Peyer's patch (tissue), 4 donors: Measurements from ENCODE around the gene NCK2. TPM values are rescaled to one million over a fixed set of nuclear protein-coding genes. Genes with fewer than 3 reads are reported as not detected.

Experiments
- DNase-seq, 3 donors: peaks; one replicate each; pipeline ENCODE4 v3.0.0-alpha.2; 2017 to 2019
- H3K27ac ChIP-seq, 4 donors: fragments of 200-600 bp; sonication (generic); one replicate each; pipeline ENCODE4 v1.5.1; 2016 to 2019
- H3K27me3 ChIP-seq, 2 donors: fragments of 200-600 bp; sonication (generic); one replicate each; pipeline ENCODE4 v1.5.1; 2019
- H3K36me3 ChIP-seq, 3 donors: fragments of 200-600 bp; sonication (generic); one replicate each; pipeline ENCODE4 v1.5.1; 2016 to 2019
- H3K4me1 ChIP-seq, 4 donors: fragments of 200-600 bp; sonication (generic); one replicate each; pipeline ENCODE4 v1.5.1; 2016 to 2019
- H3K4me3 ChIP-seq, 4 donors: fragments of 200-600 bp; sonication (generic); 1 replicate in 3 of 4; 2 replicates in 1 of 4; pipeline ENCODE4 v1.5.1; 2016 to 2019; ENCODE audit warnings: mild to moderate bottlenecking in 1 of 4
- H3K9me3 ChIP-seq, 4 donors: fragments of 200-600 bp; sonication (generic); one replicate each; pipeline ENCODE4 v1.5.1; 2016 to 2019; ENCODE audit warnings: mild to moderate bottlenecking in 1 of 4
- CTCF ChIP-seq, 6 experiments: fragments of 450-650 bp in 4 of 6; fragments of 200-600 bp in 2 of 6; sonication (generic) in 1 of 6; IDR thresholded peaks; one replicate each; pipeline ENCODE4 v1.5.1; 2017 to 2019; ENCODE audit warnings: antibody characterized with exemption in 6 of 6, mild to moderate bottlenecking in 3 of 6, moderate library complexity in 1 of 6
- POLR2A ChIP-seq, 2 donors: fragments of 450-650 bp; IDR thresholded peaks; one replicate each; pipeline ENCODE4 v1.5.1; 2017; ENCODE audit warnings: antibody characterized with exemption in 2 of 2, mild to moderate bottlenecking in 2 of 2, moderate library complexity in 2 of 2
- total RNA-seq, 4 donors: library from RNA; depleted of rRNA; stranded (reverse); fragments of >200 nt; gene quantifications; one replicate each; pipeline ENCODE4 v1.1.0, GENCODE V29; 2016

The NCK2 gene
- total RNA-seq, 4 donors from 2014 or later = 58.6 to 94.5 (median 85.8) TPM

DNA sequence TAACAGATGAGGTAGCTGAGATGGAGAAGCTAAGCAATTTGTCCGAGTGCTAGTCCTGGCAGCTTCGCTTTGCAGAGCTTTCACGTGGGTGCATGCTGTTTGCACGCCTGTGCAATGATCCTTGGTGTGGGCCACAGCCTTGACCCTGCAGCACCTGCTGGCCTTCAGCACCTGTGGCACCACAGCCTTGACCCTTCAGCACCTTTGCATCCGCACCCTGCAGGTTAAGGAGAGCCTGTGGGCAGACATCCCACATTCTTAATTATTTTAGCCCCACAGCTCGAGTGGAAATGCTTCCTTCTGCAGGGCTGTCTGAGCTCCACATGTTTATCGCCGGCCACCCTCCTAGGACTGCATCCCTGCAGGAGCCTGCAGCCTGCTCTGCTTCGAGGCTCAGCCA, 19.3 kb downstream of the NCK2 start:
- peaks cover 0 to 33% (median 0%) of the 10 kb centered on the region in 4 donors for H3K4me1 ChIP-seq
- TF ChIP-seq POLR2A (IDR thresholded peaks at IDR 0.05) (no peak), CTCF (IDR thresholded peaks at IDR 0.05) (no peak)
- no peaks in the 10 kb centered on the region for H3K36me3 ChIP-seq
- no peak overlapping the region for H3K4me3 ChIP-seq
- no peaks in the 10 kb centered on the region for H3K9me3 ChIP-seq
- H3K27me3 ChIP-seq = no peaks in the 10 kb centered on the region
- no peak overlapping the region for H3K27ac ChIP-seq
- DNase-seq = peak in 1 of 3 donors; percentile 13

- no peak overlapping the region for H3K27ac ChIP-seq
- no peak for TF ChIP-seq CTCF (IDR thresholded peaks at IDR 0.05)
- no peak for TF ChIP-seq POLR2A (IDR thresholded peaks at IDR 0.05)
- no peaks in the 10 kb centered on the region for H3K9me3 ChIP-seq
- no peaks in the 10 kb centered on the region for H3K27me3 ChIP-seq
- peaks cover 0 to 34% (median 0%) of the 10 kb centered on the region in 4 donors for H3K4me1 ChIP-seq
- H3K4me3 ChIP-seq = no peak overlapping the region
- peak in 2 of 3 donors; percentile 15 to 48 for DNase-seq
- no peaks in the 10 kb centered on the region for H3K36me3 ChIP-seq
Measured at GRCh38 chr2:105765415-105766299, 20.9 kb downstream of the NCK2 start.

DNA sequence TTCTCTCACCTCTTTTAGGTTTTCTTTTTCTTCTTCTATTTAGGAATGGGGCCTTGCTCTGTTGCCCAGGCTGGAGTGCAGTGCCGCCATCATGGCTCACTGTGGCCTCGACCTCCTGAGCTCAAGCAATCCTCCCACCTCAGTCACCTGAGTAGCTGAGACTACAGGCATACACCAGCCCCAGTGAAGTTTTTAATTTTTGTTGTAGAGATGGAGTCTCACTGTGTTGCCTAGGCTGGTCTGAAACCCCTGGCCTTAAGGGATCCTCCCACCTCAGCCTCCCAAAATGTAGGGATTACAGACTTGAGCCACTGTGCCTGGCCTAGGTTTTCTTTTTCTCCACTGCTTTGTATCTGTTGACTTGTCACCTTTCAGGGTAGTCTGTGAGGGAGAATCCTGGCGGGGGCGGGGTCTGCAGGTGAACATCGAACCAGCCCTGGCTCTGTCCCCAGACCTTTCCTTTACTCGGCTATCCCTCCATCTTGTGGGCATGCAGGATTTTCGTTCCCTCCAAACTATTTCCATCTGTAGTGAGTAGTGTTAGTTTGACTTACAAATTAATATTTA, 21.7 kb downstream of the NCK2 start:
- peak in 2 of 3 donors; percentile 16 to 38 for DNase-seq
- peak overlapping the region in 1 of 4 donors; percentile 0 for H3K27ac ChIP-seq

GRCh38 chr2:105768176-105768575, 23.5 kb downstream of the NCK2 start:
- Histone ChIP-seq H3K4me1 (peaks cover 0 to 40% (median 0%) of the 10 kb centered on the region in 4 donors), H3K9me3 (no peaks in the 10 kb centered on the region), H3K27ac (no peak overlapping the region), H3K27me3 (no peaks in the 10 kb centered on the region), H3K36me3 (no peaks in the 10 kb centered on the region), H3K4me3 (no peak overlapping the region)
- TF ChIP-seq CTCF (IDR thresholded peaks at IDR 0.05) (no peak), POLR2A (IDR thresholded peaks at IDR 0.05) (no peak)
- DNase-seq = no peak

More for the DNA sequence above, 21.7 kb downstream of the NCK2 start:
- Histone ChIP-seq H3K36me3 (no peaks in the 10 kb centered on the region), H3K27me3 (no peaks in the 10 kb centered on the region), H3K4me1 (peaks cover 0 to 35% (median 0%) of the 10 kb centered on the region in 4 donors), H3K9me3 (no peaks in the 10 kb centered on the region), H3K4me3 (no peak overlapping the region)
- TF ChIP-seq POLR2A (IDR thresholded peaks at IDR 0.05) = no peak
- TF ChIP-seq CTCF (IDR thresholded peaks at IDR 0.05) = no peak

DNA sequence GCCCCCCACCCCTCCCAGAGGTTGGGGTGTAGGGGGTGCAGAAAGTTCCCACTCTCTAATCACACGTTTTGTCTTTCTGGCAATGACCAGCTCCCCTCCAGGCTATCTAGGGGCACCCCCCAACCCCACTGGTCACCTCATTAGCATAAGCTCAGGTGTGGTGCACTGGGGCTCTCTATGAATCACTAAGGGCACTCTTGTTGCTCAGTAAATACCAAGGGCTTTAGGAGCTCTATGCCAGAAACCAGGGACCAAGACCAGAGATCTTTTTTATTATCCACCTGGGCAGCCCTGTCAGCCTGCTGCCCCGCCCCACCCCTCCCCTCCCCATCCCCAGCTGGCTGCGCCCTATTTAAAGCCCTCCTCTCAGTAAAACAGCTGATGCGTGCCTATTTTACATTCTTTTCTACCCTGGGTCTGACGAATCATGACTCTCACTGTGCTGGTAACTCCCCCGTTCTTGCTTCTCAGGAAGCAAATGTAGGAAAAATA, 24.3 kb downstream of the NCK2 start:
- Histone ChIP-seq H3K4me3 (no peak overlapping the region), H3K36me3 (no peaks in the 10 kb centered on the region), H3K9me3 (no peaks in the 10 kb centered on the region), H3K27ac (no peak overlapping the region), H3K4me1 (peaks cover 0 to 43% (median 0%) of the 10 kb centered on the region in 4 donors), H3K27me3 (no peaks in the 10 kb centered on the region)
- DNase-seq = no peak
- TF ChIP-seq POLR2A (IDR thresholded peaks at IDR 0.05) = no peak
- TF ChIP-seq CTCF (IDR thresholded peaks at IDR 0.05) = no peak
